ENCODE results near the gene MMP13.

DNA sequence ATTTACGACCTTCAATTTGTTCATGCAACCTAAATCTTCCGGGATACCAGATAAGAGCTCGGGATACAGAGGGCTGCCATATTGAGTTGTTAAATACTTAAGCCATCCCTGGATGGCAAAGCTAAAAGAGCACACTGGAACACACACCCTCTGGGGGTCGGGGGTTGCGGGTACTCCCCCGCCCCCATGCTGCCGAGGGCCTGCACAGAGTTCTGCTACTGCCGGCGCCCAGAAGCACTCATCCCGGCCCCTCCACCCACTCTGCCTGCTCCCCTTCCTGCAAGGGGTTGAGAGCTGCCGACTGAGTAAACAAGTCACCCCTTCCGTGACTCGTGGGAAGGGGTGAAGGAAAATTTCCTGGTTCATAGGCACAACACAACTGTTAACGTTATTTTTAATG, 9.3 kb upstream of the MMP13 start:
- TF ChIP-seq, protein P1, sequence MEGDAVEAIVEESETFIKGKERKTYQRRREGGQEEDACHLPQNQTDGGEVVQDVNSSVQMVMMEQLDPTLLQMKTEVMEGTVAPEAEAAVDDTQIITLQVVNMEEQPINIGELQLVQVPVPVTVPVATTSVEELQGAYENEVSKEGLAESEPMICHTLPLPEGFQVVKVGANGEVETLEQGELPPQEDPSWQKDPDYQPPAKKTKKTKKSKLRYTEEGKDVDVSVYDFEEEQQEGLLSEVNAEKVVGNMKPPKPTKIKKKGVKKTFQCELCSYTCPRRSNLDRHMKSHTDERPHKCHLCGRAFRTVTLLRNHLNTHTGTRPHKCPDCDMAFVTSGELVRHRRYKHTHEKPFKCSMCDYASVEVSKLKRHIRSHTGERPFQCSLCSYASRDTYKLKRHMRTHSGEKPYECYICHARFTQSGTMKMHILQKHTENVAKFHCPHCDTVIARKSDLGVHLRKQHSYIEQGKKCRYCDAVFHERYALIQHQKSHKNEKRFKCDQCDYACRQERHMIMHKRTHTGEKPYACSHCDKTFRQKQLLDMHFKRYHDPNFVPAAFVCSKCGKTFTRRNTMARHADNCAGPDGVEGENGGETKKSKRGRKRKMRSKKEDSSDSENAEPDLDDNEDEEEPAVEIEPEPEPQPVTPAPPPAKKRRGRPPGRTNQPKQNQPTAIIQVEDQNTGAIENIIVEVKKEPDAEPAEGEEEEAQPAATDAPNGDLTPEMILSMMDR (conservative IDR thresholded peaks at IDR 0.05; ENCODE audit: low read depth, low read length): no peak
- no peak for TF ChIP-seq EZH2 (IDR thresholded peaks at IDR 0.05; ENCODE audit: low read length, unreplicated experiment)
- TF ChIP-seq EZH2phosphoT487 (IDR thresholded peaks at IDR 0.05; ENCODE audit: borderline replicate concordance, low read length): no peak

Data from PC-3 (cell line).